ENCODE results near the gene ABCD3.

- TF ChIP-seq CTCF (IDR thresholded peaks at IDR 0.05) (no peak), POLR2A (IDR thresholded peaks at IDR 0.05) (no peak)
These were observed 15.7 kb downstream of the ABCD3 start for GRCh38 chr1:94433866-94434265.
